ENCODE data around the gene CPE. TPM values are rescaled to one million over a fixed set of nuclear protein-coding genes. Genes with fewer than 3 reads are reported as not detected.

Gene CPE
- total RNA-seq, 1 donor: 6.9 TPM

DNA sequence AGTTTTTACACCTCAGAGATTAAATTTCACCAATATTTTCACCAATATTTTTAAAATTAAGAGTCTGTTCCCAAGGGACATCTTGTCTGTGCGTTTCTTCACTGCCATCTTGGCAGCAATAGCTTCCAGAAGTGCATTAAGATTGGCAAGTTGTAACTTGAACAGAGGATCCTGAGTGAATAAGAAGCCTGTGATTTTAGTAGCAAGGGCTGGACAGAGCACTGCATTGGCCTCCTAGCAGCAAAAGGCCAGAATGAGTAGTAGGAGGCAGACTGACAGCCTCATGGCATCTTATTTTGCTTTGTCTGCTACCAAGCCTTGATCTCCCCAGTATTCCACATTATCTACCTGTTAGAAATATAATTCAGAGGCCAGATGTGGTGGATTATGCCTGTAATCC lies 138.4 kb downstream of the CPE start:
- H3K9me3 ChIP-seq (ENCODE audit: low read depth, low read length): no peaks in the 10 kb centered on the region

GRCh38 chr4:165518024-165518616 lies 139.3 kb downstream of the CPE start:
- no peak overlapping the region for H3K4me2 ChIP-seq (ENCODE audit: insufficient read depth, low read length)
- H3K4me1 ChIP-seq (ENCODE audit: insufficient read depth, low read length): no peaks in the 10 kb centered on the region
- DNase-seq (ENCODE audit: insufficient read length, low spot score, missing footprints): no peak
- H3K27me3 ChIP-seq (ENCODE audit: insufficient read depth, low read length): no peaks in the 10 kb centered on the region
- H2AFZ ChIP-seq (ENCODE audit: low read length): no peak overlapping the region
- H3K79me2 ChIP-seq (ENCODE audit: insufficient read depth, low read length): no peaks in the 10 kb centered on the region
- no peak overlapping the region for H3K4me3 ChIP-seq (ENCODE audit: insufficient read depth, low read length)
- no peaks in the 10 kb centered on the region for H4K20me1 ChIP-seq (ENCODE audit: insufficient read depth, low read length)
- no peak overlapping the region for H3K27ac ChIP-seq (ENCODE audit: low read depth, low read length)
- TF ChIP-seq CTCF (IDR thresholded peaks at IDR 0.05; ENCODE audit: extremely low read depth, low read depth, low read length): no peak
- H3K9me3 ChIP-seq (ENCODE audit: low read depth, low read length): no peaks in the 10 kb centered on the region
- no peaks in the 10 kb centered on the region for H3K36me3 ChIP-seq (ENCODE audit: insufficient read depth, low read length)

More for the DNA sequence above, 138.4 kb downstream of the CPE start:
- H3K4me3 ChIP-seq (ENCODE audit: insufficient read depth, low read length): no peak overlapping the region
- no peaks in the 10 kb centered on the region for H3K79me2 ChIP-seq (ENCODE audit: insufficient read depth, low read length)
- no peak overlapping the region for H2AFZ ChIP-seq (ENCODE audit: low read length)
- H3K4me1 ChIP-seq (ENCODE audit: insufficient read depth, low read length): no peaks in the 10 kb centered on the region
- no peak for TF ChIP-seq CTCF (IDR thresholded peaks at IDR 0.05; ENCODE audit: extremely low read depth, low read depth, low read length)
- H3K27me3 ChIP-seq (ENCODE audit: insufficient read depth, low read length): no peaks in the 10 kb centered on the region
- H3K4me2 ChIP-seq (ENCODE audit: insufficient read depth, low read length): no peak overlapping the region
- H3K36me3 ChIP-seq (ENCODE audit: insufficient read depth, low read length): no peaks in the 10 kb centered on the region
- H4K20me1 ChIP-seq (ENCODE audit: insufficient read depth, low read length): no peaks in the 10 kb centered on the region
- no peak overlapping the region for H3K27ac ChIP-seq (ENCODE audit: low read depth, low read length)
- no peak for DNase-seq (ENCODE audit: insufficient read length, low spot score, missing footprints)

GRCh38 chr4:165518686-165519085 lies 139.9 kb downstream of the CPE start:
- Histone ChIP-seq H3K4me2 (ENCODE audit: insufficient read depth, low read length) (no peak overlapping the region), H4K20me1 (ENCODE audit: insufficient read depth, low read length) (no peaks in the 10 kb centered on the region), H3K4me3 (ENCODE audit: insufficient read depth, low read length) (no peak overlapping the region), H3K27me3 (ENCODE audit: insufficient read depth, low read length) (no peaks in the 10 kb centered on the region), H3K36me3 (ENCODE audit: insufficient read depth, low read length) (no peaks in the 10 kb centered on the region), H3K79me2 (ENCODE audit: insufficient read depth, low read length) (no peaks in the 10 kb centered on the region), H3K4me1 (ENCODE audit: insufficient read depth, low read length) (no peaks in the 10 kb centered on the region), H3K9me3 (ENCODE audit: low read depth, low read length) (no peaks in the 10 kb centered on the region), H2AFZ (ENCODE audit: low read length) (no peak overlapping the region), H3K27ac (ENCODE audit: low read depth, low read length) (no peak overlapping the region)
- no peak for TF ChIP-seq CTCF (IDR thresholded peaks at IDR 0.05; ENCODE audit: extremely low read depth, low read depth, low read length)
- DNase-seq (ENCODE audit: insufficient read length, low spot score, missing footprints): no peak

DNA sequence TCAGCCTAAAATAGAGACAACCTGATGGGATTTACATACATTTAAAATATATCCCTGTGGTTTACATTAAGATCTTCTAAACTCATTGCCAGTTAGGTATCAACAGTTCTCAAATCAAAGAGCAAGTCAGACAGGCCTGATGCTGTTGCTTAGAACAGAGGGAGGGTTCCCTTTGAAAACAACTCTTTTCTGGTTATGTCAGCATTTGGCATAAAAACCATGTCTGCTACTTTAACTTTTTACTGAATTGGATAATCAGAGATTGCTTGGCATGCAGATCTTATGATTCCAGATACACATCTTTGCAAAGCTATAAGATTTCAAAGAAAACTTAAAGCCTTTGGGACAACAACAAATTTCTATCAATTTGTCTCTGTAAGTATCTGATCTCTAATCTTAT lies 140.8 kb downstream of the CPE start:
- H2AFZ ChIP-seq (ENCODE audit: low read length): no peak overlapping the region
- H3K9me3 ChIP-seq (ENCODE audit: low read depth, low read length): no peaks in the 10 kb centered on the region
- no peak overlapping the region for H3K4me3 ChIP-seq (ENCODE audit: insufficient read depth, low read length)
- H3K27ac ChIP-seq (ENCODE audit: low read depth, low read length): no peak overlapping the region
- no peaks in the 10 kb centered on the region for H3K79me2 ChIP-seq (ENCODE audit: insufficient read depth, low read length)
- H3K27me3 ChIP-seq (ENCODE audit: insufficient read depth, low read length): no peaks in the 10 kb centered on the region
- no peak for TF ChIP-seq CTCF (IDR thresholded peaks at IDR 0.05; ENCODE audit: extremely low read depth, low read depth, low read length)
- no peaks in the 10 kb centered on the region for H3K4me1 ChIP-seq (ENCODE audit: insufficient read depth, low read length)
- H3K36me3 ChIP-seq (ENCODE audit: insufficient read depth, low read length): no peaks in the 10 kb centered on the region
- no peaks in the 10 kb centered on the region for H4K20me1 ChIP-seq (ENCODE audit: insufficient read depth, low read length)
- no peak for DNase-seq (ENCODE audit: insufficient read length, low spot score, missing footprints)
- no peak overlapping the region for H3K4me2 ChIP-seq (ENCODE audit: insufficient read depth, low read length)

Data from osteoblast (primary cell).